Fibroblast of the aortic adventitia (primary cell): ENCODE results near the gene PTPRF. TPM values are rescaled to one million over a fixed set of nuclear protein-coding genes. Genes with fewer than 3 reads are reported as not detected.
A peak's percentile ranks its signal among the peaks of the same experiment; 100 is the strongest.

Experiments
- DNase-seq: peaks from one replicate; pipeline ENCODE4 v3.0.0-alpha.2; 2010; ENCODE audit warnings: low read depth
- H3K4me3 ChIP-seq: 2 replicates; pipeline ENCODE4 v1.5.1; 2011; ENCODE audit warnings: low read depth, mild to moderate bottlenecking, control low read depth, low read length, moderate library complexity
- total RNA-seq: library from RNA; depleted of rRNA; stranded (reverse); fragments of >200 nt; gene quantifications from 2 replicates; pipeline ENCODE4 v1.2.3, GENCODE V29; 2012; ENCODE audit warnings: low replicate concordance
- TF ChIP-seq, protein P1 (sequence below): IDR thresholded peaks from 2 replicates; pipeline ENCODE4 v1.5.1; 2011; ENCODE audit warnings: mild to moderate bottlenecking, low read length, control low read depth, inconsistent platforms; ENCODE audit not compliant: insufficient read depth

The PTPRF gene
- total RNA-seq, 1 donor = 18.2 TPM

- TF ChIP-seq, protein P1, sequence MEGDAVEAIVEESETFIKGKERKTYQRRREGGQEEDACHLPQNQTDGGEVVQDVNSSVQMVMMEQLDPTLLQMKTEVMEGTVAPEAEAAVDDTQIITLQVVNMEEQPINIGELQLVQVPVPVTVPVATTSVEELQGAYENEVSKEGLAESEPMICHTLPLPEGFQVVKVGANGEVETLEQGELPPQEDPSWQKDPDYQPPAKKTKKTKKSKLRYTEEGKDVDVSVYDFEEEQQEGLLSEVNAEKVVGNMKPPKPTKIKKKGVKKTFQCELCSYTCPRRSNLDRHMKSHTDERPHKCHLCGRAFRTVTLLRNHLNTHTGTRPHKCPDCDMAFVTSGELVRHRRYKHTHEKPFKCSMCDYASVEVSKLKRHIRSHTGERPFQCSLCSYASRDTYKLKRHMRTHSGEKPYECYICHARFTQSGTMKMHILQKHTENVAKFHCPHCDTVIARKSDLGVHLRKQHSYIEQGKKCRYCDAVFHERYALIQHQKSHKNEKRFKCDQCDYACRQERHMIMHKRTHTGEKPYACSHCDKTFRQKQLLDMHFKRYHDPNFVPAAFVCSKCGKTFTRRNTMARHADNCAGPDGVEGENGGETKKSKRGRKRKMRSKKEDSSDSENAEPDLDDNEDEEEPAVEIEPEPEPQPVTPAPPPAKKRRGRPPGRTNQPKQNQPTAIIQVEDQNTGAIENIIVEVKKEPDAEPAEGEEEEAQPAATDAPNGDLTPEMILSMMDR = no peak
- H3K4me3 ChIP-seq = no peak overlapping the region
- no peak for DNase-seq
Measured at GRCh38 chr1:43664369-43664768, 133.7 kb downstream of the PTPRF start.

- no peak for DNase-seq
- TF ChIP-seq, protein P1 = no peak
- H3K4me3 ChIP-seq = no peak overlapping the region
Measured at GRCh38 chr1:43666608-43667007, 135.9 kb downstream of the PTPRF start.

- no peak for DNase-seq
- TF ChIP-seq, protein P1 = no peak
- H3K4me3 ChIP-seq = no peak overlapping the region
Measured at GRCh38 chr1:43668956-43669355, 138.3 kb downstream of the PTPRF start.

GRCh38 chr1:43669878-43670277 lies 139.2 kb downstream of the PTPRF start:
- DNase-seq = no peak
- H3K4me3 ChIP-seq = no peak overlapping the region
- TF ChIP-seq, protein P1 = no peak

DNA sequence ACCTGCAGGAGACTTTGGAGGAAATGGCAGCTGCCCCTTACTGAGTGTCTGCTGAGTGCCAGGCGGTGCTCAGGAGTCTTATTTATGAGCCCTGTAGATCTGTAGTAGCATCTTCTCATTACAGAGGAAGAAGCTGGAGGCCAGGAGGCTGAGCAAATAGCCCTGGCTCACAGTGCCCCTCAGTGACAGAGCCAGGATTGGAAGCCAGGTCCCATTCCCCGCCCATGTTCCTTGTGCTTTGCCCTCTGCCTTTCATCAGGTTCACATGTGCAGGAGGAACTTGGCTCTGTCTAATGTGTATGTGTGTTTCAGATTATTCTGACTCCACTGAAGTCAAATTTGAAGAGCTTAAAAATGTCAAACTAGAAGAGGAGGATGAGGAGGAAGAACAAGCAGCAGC lies 140.5 kb downstream of the PTPRF start:
- DNase-seq = peak; percentile 22
- TF ChIP-seq, protein P1 = no peak
- no peak overlapping the region for H3K4me3 ChIP-seq

DNA sequence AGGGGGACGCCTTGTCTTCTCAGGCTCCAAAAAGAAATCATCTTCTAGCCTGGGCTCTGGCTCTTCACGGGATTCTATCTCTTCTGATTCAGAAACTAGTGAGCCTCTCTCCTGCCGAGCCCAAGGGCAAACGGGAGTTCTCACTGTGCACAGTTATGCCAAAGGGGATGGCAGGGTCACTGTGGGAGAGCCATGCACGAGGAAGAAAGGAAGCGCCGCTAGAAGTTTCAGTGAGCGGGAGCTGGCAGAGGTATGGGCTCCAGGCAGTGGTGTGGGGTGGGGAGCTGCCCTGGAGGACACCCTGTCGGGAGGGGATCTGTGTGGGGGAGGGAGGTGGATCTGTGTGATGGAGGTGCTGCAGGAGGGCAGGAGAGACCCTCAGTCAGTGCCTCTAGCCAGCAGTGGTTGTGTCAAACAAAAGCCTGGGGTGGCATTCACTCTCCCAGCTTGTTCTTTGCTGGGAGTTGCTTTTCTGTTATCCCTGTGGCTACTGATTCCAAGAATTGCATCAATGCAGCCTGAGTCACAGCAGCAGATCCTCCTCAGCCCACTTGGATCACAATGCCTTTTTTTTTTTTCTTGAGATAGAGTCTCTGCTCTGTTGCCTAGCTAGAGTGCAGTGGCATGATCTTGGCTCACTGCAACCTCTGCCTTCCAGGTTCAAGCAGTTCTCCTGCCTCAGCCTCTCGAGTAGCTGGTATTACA lies 141.1 kb downstream of the PTPRF start:
- TF ChIP-seq, protein P1 = no peak
- DNase-seq = peak; percentile 83

DNA sequence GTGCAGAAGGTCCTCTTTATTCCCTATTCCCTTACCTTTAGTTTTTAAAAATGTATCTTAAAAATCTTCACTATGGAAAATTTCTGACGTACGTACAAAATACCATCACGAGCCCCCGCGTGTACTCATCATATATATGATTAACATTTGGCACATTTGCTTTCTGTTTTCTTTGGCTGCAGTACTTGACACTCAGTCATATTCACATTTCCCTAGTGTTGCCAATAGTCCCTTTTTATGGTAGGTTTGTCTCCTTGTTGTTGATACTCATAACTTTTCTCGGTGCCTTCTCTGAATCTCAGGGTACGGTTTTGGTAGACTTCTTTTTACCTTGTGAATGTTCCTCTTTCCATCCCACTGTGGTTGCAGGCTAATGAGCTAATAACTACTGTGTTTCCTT lies 142.6 kb downstream of the PTPRF start:
- no peak overlapping the region for H3K4me3 ChIP-seq
- DNase-seq = no peak
- TF ChIP-seq, protein P1 = no peak

More for the DNA sequence above, 141.1 kb downstream of the PTPRF start:
- H3K4me3 ChIP-seq = no peak overlapping the region
